ENCODE measurements around the gene RAD51B.
A peak's percentile ranks its signal among the peaks of the same experiment; 100 is the strongest.

RAD51B gene

GRCh38 chr14:68261092-68261842, 441.7 kb downstream of the RAD51B start:
- Mint-ChIP-seq H3K9me3 (no peaks in the 10 kb centered on the region), H3K27me3 (no peaks in the 10 kb centered on the region), H3K4me1 (ENCODE audit: low read depth) (peaks cover 63% of the 10 kb centered on the region), H3K36me3 (ENCODE audit: low read depth) (no peaks in the 10 kb centered on the region), H3K27ac (peak overlapping the region; percentile 23), H3K4me3 (no peak overlapping the region)

DNA sequence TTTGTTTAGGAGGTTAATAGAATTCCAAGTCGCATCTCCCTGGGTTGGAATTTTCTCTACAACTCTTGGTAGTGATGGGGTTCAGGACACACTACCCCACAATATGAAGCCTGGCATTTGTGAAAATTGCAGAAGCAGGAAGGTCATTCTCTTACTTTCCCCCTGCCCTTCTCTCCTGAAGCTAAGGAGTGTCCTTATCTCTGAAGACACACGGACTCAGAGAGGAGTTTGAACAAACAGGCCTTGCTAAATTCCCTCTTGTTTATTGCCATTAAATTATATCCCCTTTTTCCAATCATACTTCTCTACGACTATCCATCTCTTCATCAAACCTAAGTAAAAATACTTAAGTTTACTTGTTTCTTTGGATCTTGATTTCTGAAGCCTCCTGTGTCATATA, 443.0 kb downstream of the RAD51B start:
- H3K9me3 Mint-ChIP-seq, result no peaks in the 10 kb centered on the region
- H3K4me1 Mint-ChIP-seq (ENCODE audit: low read depth), result peaks cover 68% of the 10 kb centered on the region
- no peaks in the 10 kb centered on the region for H3K36me3 Mint-ChIP-seq (ENCODE audit: low read depth)
- H3K27me3 Mint-ChIP-seq, result no peaks in the 10 kb centered on the region
- H3K4me3 Mint-ChIP-seq, result no peak overlapping the region
- H3K27ac Mint-ChIP-seq, result no peak overlapping the region

DNA sequence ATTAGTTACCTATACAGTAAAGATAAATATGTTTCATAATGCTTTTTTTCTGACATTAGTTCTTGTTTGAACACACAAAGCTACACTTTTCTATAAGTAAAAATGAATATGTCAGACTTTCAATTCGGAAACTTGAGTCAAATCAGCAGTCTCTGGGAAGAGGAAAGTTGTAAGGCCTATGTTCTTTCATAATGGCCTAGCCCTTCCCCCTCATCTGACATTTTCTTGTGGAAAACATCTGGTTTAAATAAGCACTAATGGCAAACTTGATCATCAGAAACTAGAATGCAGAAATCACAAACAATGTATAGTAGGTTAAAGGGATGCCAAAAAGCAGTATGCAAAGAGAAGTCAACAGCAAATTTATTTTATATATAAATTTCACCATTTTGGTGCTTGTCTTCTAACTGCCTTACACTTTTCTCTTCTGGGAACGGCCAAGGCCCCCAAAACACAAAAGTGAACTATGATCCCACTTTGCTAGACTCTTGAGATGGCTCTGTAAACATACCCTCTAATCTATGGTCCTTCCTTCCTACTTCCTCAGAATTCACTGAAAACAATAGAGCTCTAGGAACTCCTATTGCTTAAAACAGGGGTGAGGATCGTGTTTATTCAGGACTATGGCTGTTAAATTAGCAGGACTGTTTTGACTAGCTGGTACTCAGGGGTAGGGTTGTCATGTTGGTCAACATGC, 444.1 kb downstream of the RAD51B start:
- no peaks in the 10 kb centered on the region for H3K27me3 Mint-ChIP-seq
- peaks cover 75% of the 10 kb centered on the region for H3K4me1 Mint-ChIP-seq (ENCODE audit: low read depth)
- H3K27ac Mint-ChIP-seq, result peak overlapping the region; percentile 4
- H3K36me3 Mint-ChIP-seq (ENCODE audit: low read depth), result no peaks in the 10 kb centered on the region
- H3K9me3 Mint-ChIP-seq, result no peaks in the 10 kb centered on the region
- H3K4me3 Mint-ChIP-seq, result no peak overlapping the region

DNA sequence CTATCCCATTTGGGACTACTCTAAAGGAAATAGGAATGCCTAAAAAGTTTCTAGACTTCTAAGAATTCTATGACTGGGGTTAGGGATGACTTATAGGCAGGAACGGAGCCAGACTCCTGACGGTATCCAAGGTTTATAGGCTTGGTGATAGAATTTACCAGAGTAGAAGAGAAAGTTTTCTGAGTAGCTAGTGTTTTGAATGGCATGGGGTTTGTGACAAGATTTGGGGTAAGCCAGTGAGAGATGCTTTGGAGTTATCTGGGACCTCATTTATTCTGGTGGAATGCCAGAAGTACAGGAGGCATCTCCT, 444.6 kb downstream of the RAD51B start:
- H3K27me3 Mint-ChIP-seq, result no peaks in the 10 kb centered on the region
- H3K4me3 Mint-ChIP-seq, result no peak overlapping the region
- H3K9me3 Mint-ChIP-seq, result no peaks in the 10 kb centered on the region
- peaks cover 76% of the 10 kb centered on the region for H3K4me1 Mint-ChIP-seq (ENCODE audit: low read depth)
- H3K36me3 Mint-ChIP-seq (ENCODE audit: low read depth), result no peaks in the 10 kb centered on the region
- peak overlapping the region; percentile 4 for H3K27ac Mint-ChIP-seq

DNA sequence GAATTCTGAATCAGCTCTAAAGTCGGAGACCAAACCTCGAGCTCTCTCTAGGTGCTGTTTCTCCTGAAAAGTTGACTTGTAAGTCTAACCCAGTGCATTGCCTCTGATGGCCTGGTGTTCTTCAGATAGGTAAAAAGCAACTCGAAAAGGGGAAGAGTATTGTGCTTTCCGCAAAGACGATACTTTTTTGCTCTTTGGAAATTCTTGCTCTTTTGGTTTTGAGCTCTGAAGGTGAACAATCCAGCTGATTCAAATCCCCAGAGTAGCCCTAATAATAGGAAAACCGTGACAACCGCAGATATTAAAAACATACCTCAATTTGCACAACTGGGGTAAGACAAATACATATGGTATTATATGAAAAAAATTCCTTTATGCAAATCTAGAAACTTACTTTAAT, 447.4 kb downstream of the RAD51B start:
- H3K27me3 Mint-ChIP-seq, result no peaks in the 10 kb centered on the region
- peaks cover 76% of the 10 kb centered on the region for H3K4me1 Mint-ChIP-seq (ENCODE audit: low read depth)
- H3K4me3 Mint-ChIP-seq, result no peak overlapping the region
- H3K27ac Mint-ChIP-seq, result peak overlapping the region; percentile 34
- no peaks in the 10 kb centered on the region for H3K9me3 Mint-ChIP-seq
- H3K36me3 Mint-ChIP-seq (ENCODE audit: low read depth), result no peaks in the 10 kb centered on the region

DNA sequence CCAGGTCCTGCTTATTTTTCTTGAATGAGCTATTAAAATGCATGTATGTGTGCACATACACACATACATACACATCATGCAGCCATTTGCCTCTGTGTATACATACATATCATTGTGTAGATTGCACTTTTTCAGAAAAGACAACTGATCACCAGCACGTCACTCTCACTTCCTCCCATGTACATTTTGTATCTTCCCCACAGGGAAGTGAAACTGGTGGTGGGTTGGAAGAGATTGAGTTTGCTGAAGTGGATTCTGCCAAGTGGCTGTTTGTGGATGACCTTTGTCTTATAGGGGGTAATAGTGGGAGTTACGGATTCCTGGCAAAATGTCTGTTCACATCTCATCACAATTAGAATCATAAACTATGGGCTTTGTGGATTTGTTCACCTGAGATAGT, 448.6 kb downstream of the RAD51B start:
- Mint-ChIP-seq H3K36me3 (ENCODE audit: low read depth) (no peaks in the 10 kb centered on the region), H3K4me3 (peak overlapping the region; percentile 18), H3K9me3 (no peaks in the 10 kb centered on the region), H3K27ac (peak overlapping the region; percentile 61), H3K27me3 (no peaks in the 10 kb centered on the region), H3K4me1 (ENCODE audit: low read depth) (peaks cover 72% of the 10 kb centered on the region)

DNA sequence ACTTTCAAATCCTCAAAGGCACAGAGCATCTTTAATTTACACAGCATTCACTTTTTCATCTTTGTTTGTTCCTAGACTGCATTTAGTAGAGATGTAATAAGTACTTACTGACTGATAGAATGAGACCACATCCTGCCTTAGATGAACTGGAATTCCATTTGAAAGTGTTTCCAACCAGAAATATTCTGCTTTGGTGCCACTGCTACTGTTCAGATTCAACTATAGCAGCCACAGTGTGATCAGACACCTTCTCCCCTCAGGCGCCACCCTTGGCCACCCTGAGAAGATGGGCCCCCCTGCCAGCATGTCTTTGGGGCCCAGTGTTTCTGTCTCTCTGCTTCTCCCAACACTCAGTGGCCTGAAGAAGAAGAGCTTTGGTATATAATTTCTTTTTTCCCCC, 449.1 kb downstream of the RAD51B start:
- Mint-ChIP-seq H3K4me3 (peak overlapping the region; percentile 18), H3K4me1 (ENCODE audit: low read depth) (peaks cover 69% of the 10 kb centered on the region), H3K27ac (peak overlapping the region; percentile 61), H3K9me3 (no peaks in the 10 kb centered on the region), H3K27me3 (no peaks in the 10 kb centered on the region), H3K36me3 (ENCODE audit: low read depth) (no peaks in the 10 kb centered on the region)

DNA sequence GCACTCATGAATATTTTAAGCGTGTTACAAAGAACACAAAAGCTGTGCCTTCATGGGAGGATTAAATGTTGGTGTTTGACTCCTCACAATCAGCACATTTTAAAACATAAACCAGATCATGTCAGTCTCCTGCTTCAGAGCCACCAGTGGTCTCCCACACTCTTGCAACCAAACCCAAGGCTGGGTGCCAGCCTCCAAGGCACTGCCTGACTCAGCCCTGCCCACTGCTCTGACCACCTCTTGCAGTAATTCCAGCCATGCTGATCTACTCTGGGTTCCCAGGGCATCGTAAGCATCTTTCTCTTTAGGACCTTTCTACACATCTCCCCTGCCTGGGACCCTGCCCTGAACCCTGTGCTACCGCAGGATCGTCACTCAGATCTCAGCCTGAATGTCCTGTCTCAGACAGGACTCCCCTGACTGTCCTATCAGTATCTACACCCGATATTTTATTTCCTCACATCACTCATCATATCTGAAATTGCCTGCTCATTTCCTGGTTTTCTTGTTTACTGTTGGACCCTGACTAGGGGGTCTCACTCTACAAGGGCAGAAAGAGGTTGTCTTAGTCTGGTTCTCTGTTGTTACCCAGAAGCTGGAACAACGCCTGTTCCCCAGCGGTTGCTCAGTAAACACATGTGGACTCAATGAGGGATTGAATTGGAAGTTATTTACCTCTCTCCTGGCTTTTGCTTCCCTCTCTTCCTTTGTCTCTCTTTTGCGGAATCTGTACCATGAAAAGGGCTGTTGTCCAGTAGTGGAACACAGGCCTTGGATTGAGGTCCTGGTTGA, 449.8 kb downstream of the RAD51B start:
- Mint-ChIP-seq H3K4me3 (no peak overlapping the region), H3K27me3 (no peaks in the 10 kb centered on the region), H3K4me1 (ENCODE audit: low read depth) (peaks cover 68% of the 10 kb centered on the region), H3K9me3 (no peaks in the 10 kb centered on the region), H3K27ac (peak overlapping the region; percentile 61), H3K36me3 (ENCODE audit: low read depth) (no peaks in the 10 kb centered on the region)

DNA sequence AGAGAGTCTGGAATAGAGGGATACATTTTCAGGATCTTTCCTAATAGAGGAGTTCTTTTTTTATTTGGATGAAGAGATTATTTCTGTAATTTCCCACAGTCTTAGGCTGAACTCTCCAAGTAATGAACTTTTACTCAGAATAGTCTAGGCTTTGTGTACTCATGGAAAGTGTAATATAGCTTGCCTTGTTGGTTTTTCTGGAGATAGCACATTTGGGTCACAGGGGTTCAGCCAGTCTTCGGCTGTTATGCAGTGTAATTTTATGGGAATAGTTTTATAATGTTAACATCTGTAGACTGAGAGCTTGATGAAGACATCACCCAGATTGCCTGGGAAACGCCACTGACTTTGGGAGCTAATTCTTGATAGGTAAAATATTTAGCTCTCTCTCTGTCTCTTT, 450.8 kb downstream of the RAD51B start:
- Mint-ChIP-seq H3K36me3 (ENCODE audit: low read depth) (no peaks in the 10 kb centered on the region), H3K27me3 (no peaks in the 10 kb centered on the region), H3K4me3 (no peak overlapping the region), H3K27ac (peak overlapping the region; percentile 38), H3K9me3 (no peaks in the 10 kb centered on the region), H3K4me1 (ENCODE audit: low read depth) (peaks cover 76% of the 10 kb centered on the region)

GRCh38 chr14:68271913-68272391, 452.4 kb downstream of the RAD51B start:
- Mint-ChIP-seq H3K9me3 (no peaks in the 10 kb centered on the region), H3K27me3 (no peaks in the 10 kb centered on the region), H3K4me1 (ENCODE audit: low read depth) (peaks cover 88% of the 10 kb centered on the region), H3K36me3 (ENCODE audit: low read depth) (no peaks in the 10 kb centered on the region), H3K27ac (no peak overlapping the region), H3K4me3 (peak overlapping the region; percentile 14)

DNA sequence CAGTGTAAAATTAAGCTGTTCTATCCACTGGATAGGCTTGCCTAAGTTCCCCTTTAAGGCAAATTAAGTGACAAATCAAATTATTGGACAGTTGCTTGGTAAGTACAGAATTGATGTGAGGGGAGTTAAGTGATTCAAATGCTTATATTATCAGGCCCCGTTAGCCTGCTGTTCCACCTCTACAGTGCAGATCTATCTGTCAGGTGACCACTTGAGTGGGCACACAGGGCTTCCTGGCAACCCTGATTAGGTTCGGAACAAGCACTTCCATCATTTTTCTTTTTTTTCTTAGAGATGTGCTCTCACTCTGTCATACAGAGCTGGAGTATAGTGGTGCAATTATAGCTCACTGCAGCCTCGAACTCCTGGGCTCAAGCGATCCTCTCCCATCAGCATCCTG, 453.8 kb downstream of the RAD51B start:
- Mint-ChIP-seq H3K4me1 (ENCODE audit: low read depth) (peaks cover 79% of the 10 kb centered on the region), H3K27ac (no peak overlapping the region), H3K36me3 (ENCODE audit: low read depth) (no peaks in the 10 kb centered on the region), H3K4me3 (no peak overlapping the region), H3K9me3 (no peaks in the 10 kb centered on the region), H3K27me3 (no peaks in the 10 kb centered on the region)

DNA sequence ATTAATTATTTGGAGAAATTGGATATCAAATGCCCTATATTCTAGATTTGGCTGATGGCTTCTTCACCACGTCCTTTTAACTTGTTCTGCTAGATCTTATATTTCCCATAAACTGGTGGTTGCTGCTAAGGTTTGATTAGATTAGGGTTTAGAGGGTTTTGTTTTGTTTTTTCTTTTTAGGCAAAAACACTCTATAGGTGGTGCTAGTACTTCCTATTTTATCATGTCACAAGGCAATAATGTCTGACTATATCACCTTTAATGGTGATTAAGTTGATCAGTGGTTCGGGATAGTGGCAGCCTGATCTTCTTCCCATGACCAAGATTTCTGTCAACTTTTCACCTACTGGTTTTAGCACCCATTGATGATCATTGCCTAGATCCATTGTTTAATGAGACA, 455.1 kb downstream of the RAD51B start:
- no peak overlapping the region for H3K4me3 Mint-ChIP-seq
- no peaks in the 10 kb centered on the region for H3K9me3 Mint-ChIP-seq
- H3K27me3 Mint-ChIP-seq, result no peaks in the 10 kb centered on the region
- no peaks in the 10 kb centered on the region for H3K36me3 Mint-ChIP-seq (ENCODE audit: low read depth)
- peaks cover 75% of the 10 kb centered on the region for H3K4me1 Mint-ChIP-seq (ENCODE audit: low read depth)
- H3K27ac Mint-ChIP-seq, result peak overlapping the region; percentile 78

- Mint-ChIP-seq H3K9me3 (no peaks in the 10 kb centered on the region), H3K4me3 (no peak overlapping the region), H3K27ac (peak overlapping the region; percentile 77), H3K27me3 (no peaks in the 10 kb centered on the region), H3K36me3 (ENCODE audit: low read depth) (no peaks in the 10 kb centered on the region), H3K4me1 (ENCODE audit: low read depth) (peaks cover 86% of the 10 kb centered on the region)
Measured at GRCh38 chr14:68278576-68279436, 459.2 kb downstream of the RAD51B start.

- Mint-ChIP-seq H3K27ac (peak overlapping the region; percentile 77), H3K36me3 (ENCODE audit: low read depth) (no peaks in the 10 kb centered on the region), H3K9me3 (no peaks in the 10 kb centered on the region), H3K4me3 (no peak overlapping the region), H3K4me1 (ENCODE audit: low read depth) (peaks cover 86% of the 10 kb centered on the region), H3K27me3 (no peaks in the 10 kb centered on the region)
Measured at GRCh38 chr14:68279437-68279720, 459.8 kb downstream of the RAD51B start.

All from stimulated activated naive CD8-positive, alpha-beta T cell treated with anti-CD3 and anti-CD28 coated beads, Interleukin-15, Interleukin-2, amounts not matched to agents 100 ng/mL and 50 ng/mL, for 24 hours (primary cell).